ENCODE data around the gene CCDC93.

Gene CCDC93

GRCh38 chr2:117973498-117974082, 40.3 kb downstream of the CCDC93 start:
- H3K27me3 ChIP-seq (ENCODE audit: control insufficient read depth, low read length) = no peaks in the 10 kb centered on the region
- no peak overlapping the region for H3K27ac ChIP-seq (ENCODE audit: low read depth, low read length)
- H3K4me3 ChIP-seq (ENCODE audit: low read length) = no peak overlapping the region
- H3K9me3 ChIP-seq (ENCODE audit: control insufficient read depth, insufficient read depth, low read length) = no peaks in the 10 kb centered on the region
- H3K4me2 ChIP-seq (ENCODE audit: low read length) = no peak overlapping the region
- H3K36me3 ChIP-seq (ENCODE audit: control insufficient read depth, low read length) = peaks cover 75% of the 10 kb centered on the region
- H3K9me2 ChIP-seq (replicated peaks; ENCODE audit: control insufficient read depth, low read length) = no peaks in the 10 kb centered on the region
- no peaks in the 10 kb centered on the region for H3K79me2 ChIP-seq (ENCODE audit: control insufficient read depth, low read length)
- H4K20me1 ChIP-seq (ENCODE audit: control insufficient read depth, insufficient read depth, low read depth, low read length) = no peaks in the 10 kb centered on the region
- no peak for TF ChIP-seq EZH2phosphoT487 (IDR thresholded peaks at IDR 0.05; ENCODE audit: borderline replicate concordance, low read length)
- TF ChIP-seq CTCF (IDR thresholded peaks at IDR 0.05; ENCODE audit: low read depth, low read length, poor library complexity, severe bottlenecking) = no peak
- H3K4me1 ChIP-seq (ENCODE audit: control insufficient read depth, low read length) = no peaks in the 10 kb centered on the region
- H3F3A ChIP-seq (ENCODE audit: control insufficient read depth, insufficient read depth) = no peaks in the 10 kb centered on the region

GRCh38 chr2:117972476-117973123, 41.3 kb downstream of the CCDC93 start:
- H3K4me2 ChIP-seq (ENCODE audit: low read length) = no peak overlapping the region
- H3K36me3 ChIP-seq (ENCODE audit: control insufficient read depth, low read length) = peaks cover 71% of the 10 kb centered on the region
- no peaks in the 10 kb centered on the region for H3K27me3 ChIP-seq (ENCODE audit: control insufficient read depth, low read length)
- no peaks in the 10 kb centered on the region for H3K4me1 ChIP-seq (ENCODE audit: control insufficient read depth, low read length)
- no peaks in the 10 kb centered on the region for H3K9me2 ChIP-seq (replicated peaks; ENCODE audit: control insufficient read depth, low read length)
- TF ChIP-seq CTCF (IDR thresholded peaks at IDR 0.05; ENCODE audit: low read depth, low read length, poor library complexity, severe bottlenecking) (no peak), EZH2phosphoT487 (IDR thresholded peaks at IDR 0.05; ENCODE audit: borderline replicate concordance, low read length) (no peak)
- no peaks in the 10 kb centered on the region for H3F3A ChIP-seq (ENCODE audit: control insufficient read depth, insufficient read depth)
- H3K9me3 ChIP-seq (ENCODE audit: control insufficient read depth, insufficient read depth, low read length) = no peaks in the 10 kb centered on the region
- H3K79me2 ChIP-seq (ENCODE audit: control insufficient read depth, low read length) = no peaks in the 10 kb centered on the region
- no peaks in the 10 kb centered on the region for H4K20me1 ChIP-seq (ENCODE audit: control insufficient read depth, insufficient read depth, low read depth, low read length)
- H3K4me3 ChIP-seq (ENCODE audit: low read length) = no peak overlapping the region
- no peak overlapping the region for H3K27ac ChIP-seq (ENCODE audit: low read depth, low read length)

- TF ChIP-seq EZH2phosphoT487 (IDR thresholded peaks at IDR 0.05; ENCODE audit: borderline replicate concordance, low read length) = no peak
- no peak for TF ChIP-seq CTCF (IDR thresholded peaks at IDR 0.05; ENCODE audit: low read depth, low read length, poor library complexity, severe bottlenecking)
- Histone ChIP-seq H3F3A (ENCODE audit: control insufficient read depth, insufficient read depth) (no peaks in the 10 kb centered on the region), H4K20me1 (ENCODE audit: control insufficient read depth, insufficient read depth, low read depth, low read length) (no peaks in the 10 kb centered on the region), H3K9me3 (ENCODE audit: control insufficient read depth, insufficient read depth, low read length) (no peaks in the 10 kb centered on the region), H3K27ac (ENCODE audit: low read depth, low read length) (no peak overlapping the region), H3K4me1 (ENCODE audit: control insufficient read depth, low read length) (no peaks in the 10 kb centered on the region), H3K4me2 (ENCODE audit: low read length) (no peak overlapping the region), H3K36me3 (ENCODE audit: control insufficient read depth, low read length) (peaks cover 51% of the 10 kb centered on the region), H3K27me3 (ENCODE audit: control insufficient read depth, low read length) (no peaks in the 10 kb centered on the region), H3K4me3 (ENCODE audit: low read length) (no peak overlapping the region), H3K79me2 (ENCODE audit: control insufficient read depth, low read length) (no peaks in the 10 kb centered on the region), H3K9me2 (replicated peaks; ENCODE audit: control insufficient read depth, low read length) (no peaks in the 10 kb centered on the region)
Measured at GRCh38 chr2:117968722-117969121, 45.1 kb downstream of the CCDC93 start.
